ENCODE data around the gene TTBK2. TPM values are rescaled to one million over a fixed set of nuclear protein-coding genes. Genes with fewer than 3 reads are reported as not detected.
"Not testable (repeated sequence)": the region's sequence is repeated elsewhere in the genome, so short reads cannot be mapped to it uniquely, and the experiment has no call there.

Gene TTBK2
- total RNA-seq, 1 experiment from 2014 or later: 8.9 TPM

DNA sequence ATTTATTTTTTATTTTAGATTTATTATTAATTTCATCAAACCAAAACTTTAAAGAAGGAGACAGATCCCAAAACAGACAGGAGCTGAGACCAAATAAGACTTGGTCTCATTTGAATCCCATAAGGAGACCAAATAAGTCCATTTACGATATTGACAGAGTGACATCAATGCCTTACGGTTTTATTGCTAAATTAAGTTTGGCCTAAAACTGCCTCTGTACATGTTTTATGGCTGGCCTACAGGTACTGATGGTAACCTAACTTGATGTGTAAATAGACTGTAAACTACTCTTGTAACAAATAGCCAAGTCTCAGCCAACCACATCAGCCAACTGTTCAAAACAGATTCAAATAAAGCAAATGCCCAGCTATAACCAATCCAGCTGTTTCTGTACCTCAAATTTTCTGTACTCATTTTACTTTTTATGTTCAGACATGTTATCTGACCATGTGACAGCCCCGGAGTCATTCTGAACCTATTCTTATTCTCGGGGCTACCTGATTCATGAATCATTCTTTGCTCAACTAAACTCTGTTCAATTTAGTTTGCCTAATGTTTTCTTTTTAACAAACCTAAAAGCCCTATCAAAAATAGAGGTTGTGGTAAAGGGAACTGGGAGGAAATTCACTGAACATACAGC lies 94.2 kb downstream of the TTBK2 start:
- DNase-seq (ENCODE audit: low read depth): no peak

DNA sequence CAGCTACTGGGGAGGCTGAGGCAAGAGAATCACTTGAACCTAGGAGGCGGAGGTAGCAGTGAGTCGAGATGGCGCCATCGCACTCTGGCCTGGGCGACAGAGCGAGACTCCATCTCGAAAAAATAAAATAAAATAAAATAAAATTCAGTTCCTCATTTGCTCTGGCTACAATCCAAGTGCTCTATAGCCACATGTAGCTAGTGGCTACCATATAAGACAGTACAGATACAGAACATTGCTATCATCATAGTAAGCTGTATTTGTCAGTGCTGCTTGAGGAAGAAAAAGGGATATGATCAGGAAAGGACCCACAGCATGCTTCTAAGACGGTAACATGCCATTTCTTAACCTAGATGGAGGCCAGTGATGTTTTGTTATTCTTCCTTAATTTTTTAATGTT lies 95.0 kb downstream of the TTBK2 start:
- no peak for DNase-seq (ENCODE audit: low read depth)

DNA sequence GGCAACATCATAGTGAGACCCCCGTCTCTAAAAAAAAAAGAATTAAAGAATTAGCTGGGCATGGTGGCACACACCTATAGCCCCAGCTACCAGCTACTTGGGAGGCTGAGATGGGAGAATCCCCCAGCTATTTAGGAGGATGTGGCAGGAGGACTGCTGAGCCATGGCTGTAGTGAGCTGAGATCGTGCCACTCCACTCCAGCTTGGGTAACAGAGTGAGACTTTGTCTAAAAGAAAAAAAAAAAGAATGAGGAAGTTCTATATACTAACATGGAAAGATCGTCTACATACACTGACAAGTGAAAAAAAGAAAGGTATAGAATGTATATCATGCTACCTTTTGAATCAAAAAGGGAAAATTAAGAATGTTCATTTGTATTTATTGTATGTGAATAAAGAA lies 99.8 kb downstream of the TTBK2 start:
- no peak for DNase-seq (ENCODE audit: low read depth)

DNA sequence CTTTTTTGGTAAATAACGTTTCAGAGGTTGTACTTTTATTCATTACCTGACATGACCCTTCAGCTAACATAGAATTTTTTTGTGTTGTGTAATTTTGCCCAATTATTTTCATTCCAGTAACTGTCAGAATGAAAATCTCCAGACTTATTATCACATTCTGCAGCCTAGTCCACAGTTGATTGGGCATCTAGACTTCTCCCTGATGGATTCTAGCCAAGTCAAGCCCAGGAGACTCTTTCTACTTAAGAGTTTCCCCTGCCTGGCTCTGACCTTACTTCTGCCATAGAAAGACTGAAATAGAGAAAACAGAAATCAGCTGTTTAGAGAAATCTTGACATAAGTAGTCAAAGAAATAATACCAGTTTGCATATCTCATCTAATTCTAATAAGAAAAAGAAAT lies 100.8 kb downstream of the TTBK2 start:
- no peak for DNase-seq (ENCODE audit: low read depth)

DNA sequence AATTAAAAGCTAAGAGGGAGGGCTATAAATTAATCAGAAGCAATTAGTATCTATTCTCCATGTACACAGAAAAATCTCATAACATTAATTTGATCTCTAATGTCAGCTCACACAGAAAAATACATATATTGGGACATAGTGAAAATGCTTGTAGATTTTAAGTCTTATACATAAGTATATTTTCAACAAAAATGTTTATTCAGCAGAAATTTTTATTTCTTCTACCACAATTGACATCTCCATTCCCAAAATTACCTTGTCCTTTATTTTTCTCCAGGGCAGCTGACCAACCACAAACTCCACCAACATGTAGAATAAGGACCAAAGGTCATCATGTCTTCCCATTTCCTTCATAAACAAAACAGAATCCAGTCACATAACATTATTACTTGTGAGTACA lies 109.1 kb downstream of the TTBK2 start:
- no peak for DNase-seq (ENCODE audit: low read depth)

DNA sequence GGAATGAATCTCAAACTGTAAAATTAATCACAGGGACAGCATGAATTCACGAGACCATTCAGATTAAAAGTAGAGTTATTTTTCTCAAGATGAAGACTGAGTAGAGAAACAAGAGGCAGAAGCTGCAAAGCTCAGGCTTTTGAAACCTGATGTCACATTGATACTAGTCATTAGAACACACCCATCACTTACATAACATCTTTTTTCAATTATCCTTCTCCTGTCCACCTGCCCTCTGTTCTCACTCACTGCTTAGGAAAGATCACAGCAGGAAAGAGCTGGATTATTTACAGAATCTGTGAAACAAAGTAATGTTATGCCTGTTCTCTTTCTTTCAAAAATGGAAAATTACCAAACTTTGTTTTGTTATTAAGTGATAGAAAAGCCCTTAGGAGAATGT lies 111.7 kb downstream of the TTBK2 start:
- DNase-seq (ENCODE audit: low read depth): no peak

DNA sequence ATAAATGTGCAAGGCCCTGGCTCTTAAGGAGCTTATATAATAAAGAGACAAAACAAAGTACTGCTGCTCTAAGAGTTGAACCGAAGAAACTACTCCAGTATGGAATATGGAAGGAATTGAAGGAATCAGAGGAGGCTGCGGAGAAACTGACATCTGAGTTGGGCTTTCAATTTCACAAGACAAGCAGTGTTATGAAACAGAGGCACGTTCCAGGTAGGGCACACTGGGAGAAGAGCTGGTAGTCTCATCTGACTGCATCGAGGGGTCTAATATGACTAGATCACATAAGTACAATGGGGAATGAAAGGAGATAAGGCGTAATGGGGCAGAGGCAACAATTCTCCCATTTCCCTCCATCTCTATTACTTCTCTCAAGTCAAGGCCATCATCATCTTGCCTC lies 115.3 kb downstream of the TTBK2 start:
- no peak for DNase-seq (ENCODE audit: low read depth)

DNA sequence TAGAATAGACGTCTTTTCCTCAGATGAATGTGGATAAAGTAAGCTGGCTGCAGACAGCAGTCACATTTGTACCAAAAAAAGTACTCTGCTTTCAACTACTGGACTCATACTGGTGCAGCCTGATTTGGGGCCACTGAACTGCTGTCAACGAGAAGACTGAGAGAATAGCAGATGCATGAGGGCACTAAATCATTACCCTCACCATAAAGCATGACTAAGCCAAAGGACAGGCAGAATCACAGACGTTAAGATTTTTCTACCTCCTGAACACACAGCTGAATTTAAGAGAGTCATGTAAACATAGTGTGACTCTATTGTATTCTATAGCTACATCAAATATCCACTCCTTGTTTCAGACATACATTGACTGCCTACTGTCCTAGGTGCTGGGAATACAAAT lies 115.8 kb downstream of the TTBK2 start:
- DNase-seq (ENCODE audit: low read depth): no peak

DNA sequence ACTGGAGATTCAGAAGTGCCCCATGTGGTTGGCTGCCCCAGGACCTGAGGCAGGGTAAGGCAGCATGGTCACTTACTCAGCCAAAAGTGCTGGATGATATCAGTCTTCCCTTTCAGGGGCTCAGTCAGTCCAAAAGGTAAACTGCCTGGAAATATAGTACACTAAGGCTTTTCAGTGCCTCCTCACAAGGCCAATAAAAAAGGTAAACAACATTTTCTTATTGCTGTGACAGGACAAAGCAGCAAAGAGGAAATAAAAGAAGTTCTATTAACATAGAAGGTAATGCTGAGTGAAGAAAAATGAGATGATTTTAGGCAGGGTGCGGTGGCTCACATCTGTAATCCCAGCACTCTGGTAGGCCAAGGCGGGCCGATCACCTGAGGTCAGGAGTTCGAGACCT lies 117.1 kb downstream of the TTBK2 start:
- DNase-seq (ENCODE audit: low read depth): no peak

DNA sequence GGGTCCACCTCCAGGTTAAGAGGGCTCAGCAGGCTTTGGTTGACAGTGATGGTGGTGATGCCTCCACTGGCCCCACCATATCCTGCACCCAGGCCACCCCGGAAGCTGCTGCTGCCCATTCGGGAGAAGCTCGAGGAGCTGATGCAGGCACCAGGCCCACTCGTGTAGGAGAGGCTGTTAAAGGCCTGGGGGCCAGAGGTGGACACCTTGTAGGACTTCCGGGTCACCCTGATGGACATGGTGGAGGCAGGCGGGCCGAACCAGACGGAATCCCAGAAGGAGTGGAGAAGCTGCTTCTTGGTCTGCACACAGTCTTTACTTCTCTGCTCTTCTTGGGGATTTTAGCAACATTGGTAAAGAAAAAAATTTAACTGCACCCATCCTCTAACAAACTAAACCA lies 118.4 kb downstream of the TTBK2 start:
- no peak for DNase-seq (ENCODE audit: low read depth)

DNA sequence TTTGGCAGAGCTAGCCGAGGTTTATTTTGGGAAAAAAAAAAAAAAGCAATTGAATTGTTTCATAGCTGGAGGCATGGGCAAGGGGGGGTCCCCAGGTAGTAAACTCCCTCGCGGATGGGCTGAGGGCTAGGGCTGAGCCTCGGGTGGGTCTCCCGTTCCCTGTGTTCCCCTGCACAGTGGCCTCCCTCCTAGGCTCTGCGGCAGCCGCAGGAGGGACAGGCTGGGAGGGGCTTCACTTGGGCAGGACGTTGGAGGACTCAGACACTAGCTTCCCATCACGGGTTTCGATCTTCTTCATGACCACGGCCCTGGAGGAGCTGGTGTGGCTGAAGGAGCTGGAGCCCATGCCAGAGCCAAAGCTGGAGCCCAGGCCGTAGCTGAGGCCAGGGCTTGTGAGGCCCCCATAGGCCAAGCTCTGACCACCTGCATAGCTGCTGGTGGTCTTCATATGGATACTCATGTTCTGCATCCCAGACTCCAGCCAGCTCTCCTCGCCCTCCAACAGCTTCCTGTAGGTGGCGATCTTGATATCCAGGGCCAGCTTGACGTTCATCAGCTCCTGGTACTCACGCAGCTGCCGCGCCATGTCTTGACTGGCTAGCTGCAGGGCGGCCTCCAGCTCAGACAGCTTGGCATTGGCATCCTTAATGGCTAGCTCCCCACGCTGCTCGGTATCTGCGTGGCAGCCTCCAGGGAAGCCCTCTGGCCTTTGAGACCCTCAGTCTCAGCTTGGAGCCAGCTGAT lies 119.7 kb downstream of the TTBK2 start:
- no peak for DNase-seq (ENCODE audit: low read depth)

DNA sequence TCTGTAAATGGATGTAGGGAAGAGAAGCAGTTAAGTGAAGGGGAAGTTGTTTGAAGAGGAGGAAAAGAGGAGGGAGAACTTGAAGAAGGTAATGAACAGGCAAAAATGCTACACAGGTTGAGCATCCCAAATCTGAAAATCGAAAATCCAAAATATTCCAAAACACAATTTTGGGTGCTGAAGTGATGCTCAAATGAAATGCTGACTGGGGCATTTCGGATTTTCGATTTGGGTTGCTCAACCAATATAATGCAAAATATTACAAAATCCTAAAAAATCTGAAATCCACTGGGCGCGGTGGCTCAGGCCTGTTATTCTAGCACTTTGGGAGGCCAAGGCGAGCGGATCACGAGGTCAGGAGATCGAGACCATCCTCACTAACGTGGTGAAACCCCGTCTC lies 121.8 kb downstream of the TTBK2 start:
- DNase-seq (ENCODE audit: low read depth): no peak

DNA sequence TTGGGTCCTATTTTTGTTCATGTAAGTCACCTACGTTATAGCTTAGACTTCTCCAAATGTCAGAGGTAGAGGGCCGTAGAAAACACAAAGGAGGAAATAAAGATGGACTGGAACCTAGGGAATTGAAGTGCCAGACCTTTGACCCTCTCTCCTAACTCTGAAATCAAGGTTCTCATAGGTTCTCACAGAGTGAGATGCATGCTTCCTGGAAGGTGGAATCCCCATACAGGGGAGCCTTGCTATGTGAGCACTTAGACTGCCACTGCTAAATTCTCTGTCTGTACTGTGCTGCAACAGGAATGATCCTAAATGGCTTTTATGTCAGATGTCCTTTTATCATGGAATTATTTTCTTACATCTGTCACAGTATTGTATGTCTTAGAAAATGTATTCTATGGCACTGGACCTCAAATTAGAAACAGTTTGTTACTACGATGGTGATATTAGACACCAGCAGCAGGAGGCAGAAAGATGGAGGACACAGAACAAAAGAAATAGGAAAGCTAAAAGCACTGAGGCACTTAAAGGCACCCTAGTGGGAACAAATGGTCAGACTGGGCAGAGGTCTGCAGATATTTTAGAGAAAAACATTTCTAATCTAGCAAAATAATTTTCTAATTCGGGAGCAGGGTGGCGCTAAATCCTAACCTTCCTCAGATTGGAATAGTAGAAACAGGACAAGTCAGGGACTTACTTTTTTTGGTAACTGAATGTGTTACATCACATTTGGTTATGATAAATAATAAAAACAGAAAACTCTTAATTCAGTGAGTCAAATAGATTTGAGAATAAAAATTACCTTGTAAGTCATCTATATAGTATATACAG lies 123.4 kb downstream of the TTBK2 start:
- DNase-seq (ENCODE audit: low read depth): no peak

DNA sequence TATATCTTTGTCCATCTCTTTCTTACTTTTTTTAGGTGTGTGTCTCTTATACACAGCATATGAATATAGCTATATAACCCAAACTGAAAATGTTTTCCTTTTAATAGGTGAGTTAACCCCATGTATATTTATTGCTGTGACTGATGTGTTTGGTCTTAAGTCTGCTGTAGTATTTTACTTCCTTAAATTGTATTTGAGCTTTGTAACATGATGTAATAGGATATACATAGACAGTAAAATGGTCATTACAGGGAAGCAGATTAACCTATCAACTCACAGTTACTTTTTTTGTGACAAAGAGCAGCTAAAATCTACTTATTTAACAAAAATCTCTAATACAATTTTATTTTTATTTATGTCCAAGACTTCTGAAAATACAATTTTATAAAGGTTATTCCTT lies 131.9 kb downstream of the TTBK2 start:
- DNase-seq (ENCODE audit: low read depth): no peak

DNA sequence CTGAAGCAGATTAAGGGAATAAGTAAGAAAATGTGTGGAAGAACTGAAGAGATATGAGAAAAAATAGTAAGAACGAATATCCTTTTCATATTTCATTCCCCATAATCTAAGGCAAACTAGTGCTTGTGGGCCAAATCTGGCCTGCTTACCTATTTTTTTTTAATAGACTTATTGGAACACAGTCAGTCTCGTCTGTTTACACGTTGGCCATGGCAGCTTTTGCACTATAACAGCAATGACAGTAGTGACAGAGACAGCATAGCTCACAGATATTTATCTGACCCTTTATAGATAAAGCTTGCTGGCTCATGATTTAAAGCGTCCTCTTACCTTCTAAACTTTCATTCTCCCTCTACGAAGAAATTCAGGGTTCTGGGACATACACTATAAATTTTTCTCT lies 133.6 kb downstream of the TTBK2 start:
- no peak for DNase-seq (ENCODE audit: low read depth)

DNA sequence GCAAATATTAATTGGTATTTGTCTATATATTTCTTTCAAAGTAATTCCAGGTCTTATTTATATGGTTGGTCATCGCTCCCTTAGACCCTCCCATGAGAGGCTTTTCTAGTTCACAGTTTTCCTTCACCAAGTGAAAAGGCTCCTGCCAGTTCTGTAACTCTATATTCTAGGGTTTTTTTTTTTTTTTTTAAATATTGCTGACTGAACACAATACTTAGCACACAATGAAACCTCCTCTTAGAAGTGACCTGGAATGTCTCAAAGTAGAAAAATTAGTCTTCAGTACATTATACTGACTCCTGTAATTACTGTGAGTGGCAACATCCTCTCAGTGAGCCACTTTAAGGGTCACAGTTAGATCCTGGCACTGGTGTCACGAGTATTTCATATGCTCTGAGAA lies 135.0 kb downstream of the TTBK2 start:
- no peak for DNase-seq (ENCODE audit: low read depth)

DNA sequence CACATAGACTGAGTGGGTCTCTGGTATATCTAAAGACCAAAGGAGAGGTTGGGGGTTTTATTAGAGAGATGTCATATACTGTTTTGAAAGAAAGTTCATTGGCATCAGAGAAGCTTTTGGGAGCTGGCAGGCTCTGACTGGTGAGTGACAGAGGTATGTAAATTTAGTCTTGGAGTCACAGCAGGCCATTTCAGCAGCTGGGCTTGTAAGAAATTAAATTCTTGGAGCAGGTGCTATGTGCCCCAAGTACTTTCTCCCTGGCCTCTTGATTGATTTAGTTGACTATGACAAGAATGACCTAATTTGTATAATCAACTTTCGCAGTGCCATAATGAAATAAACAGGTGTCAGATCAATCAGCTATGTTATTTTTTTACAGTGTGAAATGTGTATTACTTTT lies 135.9 kb downstream of the TTBK2 start:
- DNase-seq (ENCODE audit: low read depth): no peak

DNA sequence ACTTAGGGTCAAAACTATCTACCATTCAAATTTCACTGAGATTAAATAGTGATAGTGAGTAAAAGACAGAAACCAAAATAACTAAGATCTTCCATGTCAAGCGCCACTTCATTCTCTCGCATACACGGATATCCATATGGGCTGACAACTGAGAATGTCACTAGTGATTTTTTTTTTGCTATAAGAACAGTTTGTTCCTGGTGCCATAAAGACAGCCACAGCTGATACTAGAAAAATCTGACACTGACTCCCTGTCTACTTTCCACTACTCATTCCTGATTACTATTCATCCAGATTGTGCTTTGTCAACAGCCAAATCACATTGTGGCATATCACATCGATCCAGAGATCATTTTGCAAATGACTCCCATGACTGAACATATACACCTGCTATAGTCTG lies 137.9 kb downstream of the TTBK2 start:
- no peak for DNase-seq (ENCODE audit: low read depth)

DNA sequence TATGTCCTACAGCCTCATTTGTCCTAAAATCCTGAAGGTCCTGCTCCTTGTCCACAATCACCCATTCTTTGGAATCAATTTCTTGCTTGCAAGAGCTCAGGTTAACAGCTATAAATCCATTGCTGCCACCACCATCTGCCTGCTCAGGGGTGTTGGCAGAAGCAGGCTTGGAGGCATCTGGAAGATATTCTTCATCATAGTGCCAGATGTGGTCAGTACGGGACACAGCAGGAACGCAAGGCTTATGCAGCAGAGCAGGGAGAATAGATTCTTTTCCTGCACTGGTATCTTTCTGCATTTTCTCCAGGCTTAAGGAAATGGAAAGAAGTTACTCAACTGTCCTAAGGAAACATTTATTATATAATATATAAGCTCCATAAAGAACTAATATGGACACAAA lies 145.2 kb downstream of the TTBK2 start:
- no peak for DNase-seq (ENCODE audit: low read depth)

DNA sequence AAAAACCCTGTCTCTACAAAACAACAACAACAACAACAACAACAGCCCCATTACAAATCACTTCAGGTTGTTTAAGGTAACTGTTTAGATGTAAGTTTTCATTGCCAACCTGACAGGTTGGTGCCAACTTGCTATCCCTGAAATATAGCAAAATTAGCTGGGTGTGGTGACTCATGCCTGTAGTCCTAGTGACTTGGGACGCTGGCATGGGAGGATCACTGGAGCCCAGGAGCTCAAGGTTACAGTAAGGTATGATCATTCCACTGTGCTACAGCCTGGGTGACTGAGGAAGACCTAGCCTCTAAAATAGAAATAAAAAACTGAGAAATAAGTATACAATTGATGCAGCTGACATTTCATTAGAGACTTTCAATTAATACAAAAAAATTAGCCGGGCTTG lies 147.7 kb downstream of the TTBK2 start:
- DNase-seq (ENCODE audit: low read depth): no peak

DNA sequence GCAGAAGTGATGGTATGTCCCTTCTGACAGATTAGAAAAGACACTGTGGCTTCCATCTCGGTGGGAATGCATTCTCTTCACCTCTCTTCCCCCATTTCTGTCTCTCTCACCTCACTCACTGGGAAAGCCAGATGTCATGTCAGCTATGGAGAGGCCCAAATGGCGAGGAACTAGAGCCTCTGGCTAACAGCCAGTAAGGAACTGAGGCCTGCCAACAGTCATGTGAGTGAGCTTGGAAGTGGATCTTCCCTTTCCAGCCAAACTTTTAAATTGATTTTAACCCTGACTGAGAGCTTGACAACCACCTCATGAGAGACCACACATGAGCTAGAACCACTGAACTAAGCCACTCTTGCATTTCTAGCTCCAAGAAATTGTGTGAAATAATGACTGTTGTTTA lies 148.4 kb downstream of the TTBK2 start:
- no peak for DNase-seq (ENCODE audit: low read depth)

DNA sequence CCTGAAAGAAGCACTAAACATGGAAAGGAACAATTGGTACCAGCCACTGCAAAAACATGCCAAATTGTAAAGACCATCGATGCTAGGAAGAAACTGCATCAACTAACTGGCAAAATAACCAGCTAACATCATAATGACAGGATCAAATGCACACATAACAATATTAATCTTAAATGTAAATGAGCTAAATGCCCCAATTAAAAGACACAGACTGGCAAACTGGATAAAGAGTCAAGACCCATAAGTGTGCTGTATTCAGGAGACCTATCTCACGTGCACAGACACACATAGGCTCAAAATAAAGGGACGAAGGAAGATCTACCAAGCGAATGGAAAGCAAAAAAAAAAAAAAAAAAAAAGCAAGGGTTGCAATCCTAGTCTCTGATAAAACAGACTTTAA lies 154.5 kb downstream of the TTBK2 start:
- not testable (repeated sequence) for DNase-seq (ENCODE audit: low read depth)

DNA sequence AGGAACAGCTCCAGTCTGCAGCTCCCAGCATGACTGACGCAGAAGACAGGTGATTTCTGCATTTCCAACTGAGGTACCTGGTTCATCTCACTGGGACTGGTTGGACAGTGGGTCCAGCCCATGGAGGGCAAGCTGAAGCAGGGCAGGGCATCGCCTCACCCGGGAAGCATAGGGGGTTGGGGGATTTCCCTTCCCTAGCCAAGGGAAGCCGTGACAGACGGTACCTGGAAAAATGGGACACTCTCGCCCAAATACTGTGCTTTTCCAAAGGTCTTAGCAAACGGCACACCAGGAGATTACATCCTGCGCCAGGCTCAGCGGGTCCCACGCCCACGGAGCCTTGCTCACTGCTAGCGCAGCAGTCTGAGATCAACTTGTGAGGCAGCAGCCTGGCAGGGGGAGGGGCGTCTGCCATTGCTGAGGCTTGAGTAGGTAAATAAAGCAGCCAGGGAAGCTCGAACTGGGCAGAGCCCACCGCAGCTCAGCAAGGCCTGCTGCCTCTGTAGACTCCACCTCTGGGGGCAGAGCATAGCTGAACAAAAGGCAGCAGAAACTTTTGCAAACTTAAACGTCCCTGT lies 156.3 kb downstream of the TTBK2 start:
- not testable (repeated sequence) for DNase-seq (ENCODE audit: low read depth)

All from RPMI7951 (cell line).